ENCODE data around the gene MPZL2.

DNA sequence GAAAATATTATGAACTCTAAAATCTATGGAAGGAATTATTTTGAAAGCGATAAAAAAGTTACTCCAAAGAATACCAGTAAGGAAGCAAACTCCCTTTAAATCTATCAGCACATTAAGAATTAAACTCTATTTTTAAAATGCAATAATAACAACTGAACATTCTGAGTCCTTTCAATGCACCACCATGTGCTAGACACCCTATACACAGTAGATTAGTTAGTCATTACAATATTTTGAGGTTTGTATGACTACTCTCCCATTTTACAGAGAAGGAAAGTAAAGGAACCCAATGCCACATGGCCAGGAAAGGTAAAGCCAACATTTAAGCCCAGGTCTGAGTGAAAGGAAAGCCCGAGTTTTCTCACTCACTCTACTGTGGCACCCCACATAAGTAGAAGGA lies 57.0 kb downstream of the MPZL2 start:
- TF ChIP-seq CTCF (conservative IDR thresholded peaks at IDR 0.05; ENCODE audit: low read depth in 2 of 2) (no peak), EZH2 (IDR thresholded peaks at IDR 0.05; ENCODE audit: low read depth, unreplicated experiment) (no peak)
